GM12878 (cell line): ENCODE results near the gene AGO4. TPM values are rescaled to one million over a fixed set of nuclear protein-coding genes. Genes with fewer than 3 reads are reported as not detected.
A peak's percentile ranks its signal among the peaks of the same experiment; 100 is the strongest.

ENCODE experiments used
- ASH2L ChIP-seq: fragments of 300-600, 200-600 bp; sonication (generic); IDR thresholded peaks from 2 replicates; pipeline ENCODE4 v1.6.1; 2017; ENCODE audit warnings: low read depth, mild to moderate bottlenecking, borderline replicate concordance
- BMI1 ChIP-seq: fragments of 450-650 bp; IDR thresholded peaks from 2 replicates; pipeline ENCODE4 v1.6.1; 2016; ENCODE audit warnings: mild to moderate bottlenecking, moderate library complexity, borderline replicate concordance
- CBFB ChIP-seq: IDR thresholded peaks from 2 replicates; pipeline ENCODE4 v1.6.1; 2016; ENCODE audit warnings: antibody characterized with exemption, low read depth
- CEBPB ChIP-seq, 2 experiments: fragments of 150-350 bp in 1 of 2; IDR thresholded peaks; 2 replicates each; pipeline ENCODE4 v1.6.1; 2012 to 2014; ENCODE audit warnings: low read depth in 2 of 2, low read length in 2 of 2, borderline replicate concordance in 1 of 2, inconsistent platforms in 1 of 2
- CEBPZ ChIP-seq: fragments of 150-350 bp; IDR thresholded peaks from 2 replicates; pipeline ENCODE4 v1.6.1; 2016; ENCODE audit warnings: low read depth, low read length
- CUX1 ChIP-seq: IDR thresholded peaks from 2 replicates; pipeline ENCODE4 v1.6.1; 2012; ENCODE audit warnings: improper control_type of control experiment, low read depth, low read length; ENCODE audit not compliant: insufficient replicate concordance
- KAT2A ChIP-seq: conservative IDR thresholded peaks from 2 replicates; pipeline ENCODE4 v1.6.1; 2011; ENCODE audit warnings: low read depth, low read length; ENCODE audit not compliant: control insufficient read depth
- KLF5 ChIP-seq: fragments of 450-650 bp; IDR thresholded peaks from 2 replicates; pipeline ENCODE4 v1.6.1; 2014; ENCODE audit warnings: mild to moderate bottlenecking; ENCODE audit not compliant: partially characterized antibody
- MLLT1 ChIP-seq: fragments of 450-650 bp; IDR thresholded peaks from 2 replicates; pipeline ENCODE4 v1.6.1; 2016; ENCODE audit warnings: mild to moderate bottlenecking
- MXI1 ChIP-seq: fragments of 150-350 bp; IDR thresholded peaks from 2 replicates; pipeline ENCODE4 v1.6.1; 2011; ENCODE audit warnings: low read depth, mild to moderate bottlenecking, inconsistent platforms, low read length, improper control_type of control experiment
- NFIC ChIP-seq: IDR thresholded peaks from 2 replicates; pipeline ENCODE4 v1.6.1; 2012; ENCODE audit warnings: low read depth, mild to moderate bottlenecking, inconsistent platforms, low read length, moderate library complexity
- PAX5 ChIP-seq: IDR thresholded peaks from 2 replicates; pipeline ENCODE4 v1.6.1; 2011; ENCODE audit warnings: low read depth, low read length, borderline replicate concordance
- PKNOX1 ChIP-seq: fragments of 450-650 bp; IDR thresholded peaks from 2 replicates; pipeline ENCODE4 v1.6.1; 2016; ENCODE audit warnings: mild to moderate bottlenecking
- POLR2A ChIP-seq: IDR thresholded peaks from 2 replicates; pipeline ENCODE4 v1.6.1; 2011; ENCODE audit warnings: low read depth, mild to moderate bottlenecking, low read length
- RBBP5 ChIP-seq: fragments of 200-600 bp; sonication (generic); conservative IDR thresholded peaks from 2 replicates; pipeline ENCODE4 v1.6.1; 2016
- RELA ChIP-seq: fragments of 450-650 bp; IDR thresholded peaks from 2 replicates; pipeline ENCODE4 v1.8.0; 2014; ENCODE audit warnings: borderline replicate concordance; ENCODE audit not compliant: partially characterized antibody
- SIX5 ChIP-seq: IDR thresholded peaks from 2 replicates; pipeline ENCODE4 v1.6.1; 2011; ENCODE audit warnings: mild to moderate bottlenecking, low read depth, low read length, moderate library complexity; ENCODE audit not compliant: severe bottlenecking
- STAT3 ChIP-seq: IDR thresholded peaks from 2 replicates; pipeline ENCODE4 v1.6.1; 2011; ENCODE audit warnings: low read depth, low read length, improper control_type of control experiment
- TCF3 ChIP-seq: IDR thresholded peaks from 2 replicates; pipeline ENCODE4 v1.6.1; 2012; ENCODE audit warnings: low read depth, mild to moderate bottlenecking, low read length, borderline replicate concordance; ENCODE audit not compliant: insufficient read depth
- ZNF207 ChIP-seq: fragments of 450-650 bp; IDR thresholded peaks from 2 replicates; pipeline ENCODE4 v1.6.1; 2014; ENCODE audit warnings: antibody characterized with exemption, mild to moderate bottlenecking, borderline replicate concordance
- ZNF217 ChIP-seq: fragments of 450-650 bp; IDR thresholded peaks from 2 replicates; pipeline ENCODE4 v1.6.1; 2017; ENCODE audit warnings: antibody characterized with exemption, mild to moderate bottlenecking
- polyA plus RNA-seq, 11 experiments: library from polyadenylated mRNA; depleted of rRNA in 4 of 11; unstranded in 6 of 11; stranded (reverse) in 5 of 11; fragments of >200 nt; fragmentation: Nextera tagmentation in 4 of 11; fragmentation: Illumina TruSeq in 1 of 11; extraction: Ambion mirVana in 4 of 11; extraction: Trizol in 1 of 11; gene quantifications; 1 replicate in 1 of 11; 2 replicates in 10 of 11; pipeline versions ENCODE4 v1.2.1 to v1.2.3, GENCODE V29; 2011 to 2016; ENCODE audit warnings: inconsistent platforms in 2 of 11, missing spikeins in 2 of 11, low read depth in 1 of 11
- total RNA-seq, 4 experiments: library from RNA; depleted of rRNA in 3 of 4; stranded (reverse); fragments of >200 nt in 3 of 4; fragmentation: Illumina TruSeq in 1 of 4; extraction: Trizol in 1 of 4; gene quantifications; 2 replicates each; pipeline versions ENCODE4 v1.2.1 to v1.2.3, GENCODE V29; 2013 to 2021

AGO4 gene
- total and polyA plus RNA-seq, 10 of the 15 experiments (the other 5 are each of a cell fraction or from before 2014, with no cell fraction given) = 1.2 to 7.9 (median 3.2) TPM

- peak; percentile 26; the same call in 1 of the 2 replicates for TF ChIP-seq PKNOX1
- peak; percentile 39; the same call in 1 of the 2 replicates for TF ChIP-seq POLR2A
- TF ChIP-seq CEBPZ = no peak
- TF ChIP-seq NFIC = no peak
- no peak for TF ChIP-seq RBBP5
- no peak for TF ChIP-seq MLLT1
- TF ChIP-seq CBFB = no peak
- no peak for TF ChIP-seq MXI1
- no peak for TF ChIP-seq BMI1
- no peak for TF ChIP-seq STAT3
- TF ChIP-seq KLF5 = no peak
- TF ChIP-seq PAX5 = 0 out of 2 replicates have a peak, but pooled peaks have one; percentile 43
- TF ChIP-seq TCF3 = no peak
- no peak for TF ChIP-seq RELA
- no peak for TF ChIP-seq KAT2A
- no peak for TF ChIP-seq CEBPB (IDR thresholded peaks at IDR 0.05; ENCODE audit: borderline replicate concordance in 1 of 2, low read depth in 2 of 2, low read length in 2 of 2)
- TF ChIP-seq ASH2L = no peak
- TF ChIP-seq ZNF217 = no peak
- no peak for TF ChIP-seq CUX1
- no peak for TF ChIP-seq ZNF207
- no peak for TF ChIP-seq SIX5
Measured at GRCh38 chr1:35894183-35894582, 86.4 kb downstream of the AGO4 start (continued).
